IMR-90 (cell line): Measurements from ENCODE around the gene FN1. TPM values are rescaled to one million over a fixed set of nuclear protein-coding genes. Genes with fewer than 3 reads are reported as not detected.

Experiments
- ATAC-seq: fragments of 200-7000 bp; cut with Tn5 transposase; 2 replicates; pipeline ENCODE4 v1.9.1; 2020; ENCODE audit warnings: low read depth, mild to moderate bottlenecking, moderate library complexity
- BruUV-seq: library from RNA; stranded (reverse); fragments of 400-500 nt; replicated peaks from 2 replicates; lab custom pipeline; 2021; lab: Mats Ljungman, UMichigan
- CTCF ChIA-PET: fragments of 300-600 bp; formaldehyde crosslinking; extraction: SDS; loops from one replicate; lab custom pipeline; 2021; ENCODE audit warnings: antibody characterized with exemption; lab: Yijun Ruan, JAX
- POLR2A ChIA-PET: fragments of 300-600 bp; sonication (Branson Sonifier 250); formaldehyde crosslinking; loops from one replicate; lab custom pipeline; 2022; ENCODE audit warnings: antibody characterized with exemption; ENCODE audit not compliant: unreplicated experiment; lab: Charles Lee
- DNase-seq: peaks from one replicate; pipeline ENCODE4 v3.0.0; 2013
- H2AFZ ChIP-seq: replicated peaks from 2 replicates; pipeline ENCODE3; 2013; ENCODE audit warnings: low read length, mild to moderate bottlenecking; ENCODE audit not compliant: poor library complexity
- H2AK5ac ChIP-seq: 2 replicates; pipeline ENCODE4 v1.6.1; 2013; ENCODE audit warnings: low read depth, low read length, inconsistent platforms
- H2AK9ac ChIP-seq: replicated peaks from 2 replicates; pipeline ENCODE3; 2013; ENCODE audit warnings: mild to moderate bottlenecking, low read depth, low read length, moderate library complexity; ENCODE audit not compliant: poor library complexity
- H2BK120ac ChIP-seq: 2 replicates; pipeline ENCODE4 v1.6.1; 2013; ENCODE audit warnings: low read depth, low read length, inconsistent platforms
- H2BK15ac ChIP-seq: 3 replicates; pipeline ENCODE4 v1.6.1; 2013; ENCODE audit warnings: low read depth, low read length, inconsistent platforms
- H2BK20ac ChIP-seq: 2 replicates; pipeline ENCODE4 v1.6.1; 2013; ENCODE audit warnings: low read depth, mild to moderate bottlenecking, inconsistent platforms, low read length, moderate library complexity
- H2BK5ac ChIP-seq: 2 replicates; pipeline ENCODE4 v1.6.1; 2013; ENCODE audit warnings: mild to moderate bottlenecking, low read depth, low read length, inconsistent platforms; ENCODE audit not compliant: poor library complexity, severe bottlenecking
- H3K14ac ChIP-seq: replicated peaks from 2 replicates; pipeline ENCODE4 v1.6.1; 2013; ENCODE audit warnings: low read depth, low read length, inconsistent platforms
- H3K18ac ChIP-seq: 2 replicates; pipeline ENCODE4 v1.6.1; 2013; ENCODE audit warnings: low read depth, low read length, control low read depth
- H3K23ac ChIP-seq: 2 replicates; pipeline ENCODE4 v1.6.1; 2013; ENCODE audit warnings: low read depth, low read length, inconsistent platforms
- H3K27ac ChIP-seq: 2 replicates; pipeline ENCODE4 v1.5.1; 2013; ENCODE audit warnings: mild to moderate bottlenecking, control low read depth, low read length; ENCODE audit not compliant: insufficient read depth
- H3K27me3 ChIP-seq: 2 replicates; pipeline ENCODE4 v1.6.1; 2013; ENCODE audit warnings: low read length; ENCODE audit not compliant: control insufficient read depth, insufficient read depth
- H3K36me3 ChIP-seq: 2 replicates; pipeline ENCODE4 v1.6.1; 2013; ENCODE audit warnings: low read length, mixed read lengths; ENCODE audit not compliant: control insufficient read depth, insufficient read depth
- H3K4ac ChIP-seq: 2 replicates; pipeline ENCODE4 v1.6.1; 2013; ENCODE audit warnings: low read depth, low read length, inconsistent platforms
- H3K4me1 ChIP-seq: 2 replicates; pipeline ENCODE4 v1.6.1; 2013; ENCODE audit warnings: low read length, mixed read lengths; ENCODE audit not compliant: control insufficient read depth, insufficient read depth
- H3K4me2 ChIP-seq: 2 replicates; pipeline ENCODE4 v1.6.1; 2013; ENCODE audit warnings: low read depth, mild to moderate bottlenecking, control low read depth, low read length, moderate library complexity
- H3K4me3 ChIP-seq: 2 replicates; pipeline ENCODE4 v1.5.1; 2013; ENCODE audit warnings: low read depth, mild to moderate bottlenecking, control low read depth, low read length, moderate library complexity; ENCODE audit not compliant: insufficient read depth
- H3K56ac ChIP-seq: 2 replicates; pipeline ENCODE4 v1.6.1; 2013; ENCODE audit warnings: low read length, inconsistent platforms; ENCODE audit not compliant: insufficient read depth; ENCODE audit errors: extremely low read depth
- H3K79me1 ChIP-seq, 2 experiments: 2 replicates each; pipeline ENCODE4 v1.6.1; 2013; ENCODE audit warnings: low read length in 2 of 2, inconsistent platforms in 1 of 2, low read depth in 1 of 2
- H3K9ac ChIP-seq: 2 replicates; pipeline ENCODE4 v1.6.1; 2013; ENCODE audit warnings: low read depth, low read length, control low read depth
- H3K9me1 ChIP-seq: 2 replicates; pipeline ENCODE4 v1.6.1; 2013; ENCODE audit warnings: low read length, inconsistent platforms; ENCODE audit not compliant: insufficient read depth
- H3K9me3 ChIP-seq: 2 replicates; pipeline ENCODE4 v1.6.1; 2013; ENCODE audit warnings: low read length; ENCODE audit not compliant: control insufficient read depth, insufficient read depth
- H4K20me1 ChIP-seq: 2 replicates; pipeline ENCODE4 v1.6.1; 2013; ENCODE audit warnings: low read length, inconsistent platforms; ENCODE audit not compliant: insufficient read depth
- H4K5ac ChIP-seq: 2 replicates; pipeline ENCODE4 v1.6.1; 2013; ENCODE audit warnings: mild to moderate bottlenecking, low read depth, low read length, control low read depth
- H4K8ac ChIP-seq, 2 experiments: 2 replicates each; pipeline ENCODE4 v1.6.1; 2013; ENCODE audit warnings: low read depth in 2 of 2, low read length in 2 of 2, control low read depth in 1 of 2, inconsistent platforms in 1 of 2
- H4K91ac ChIP-seq: 2 replicates; pipeline ENCODE4 v1.6.1; 2013; ENCODE audit warnings: low read depth, low read length, inconsistent platforms; ENCODE audit not compliant: insufficient read depth
- BHLHE40 ChIP-seq: fragments of 150-350 bp; IDR thresholded peaks from 2 replicates; pipeline ENCODE4 v1.6.1; 2016; ENCODE audit warnings: mild to moderate bottlenecking, low read depth, low read length
- CEBPB ChIP-seq: IDR thresholded peaks from 2 replicates; pipeline ENCODE4 v1.6.1; 2012; ENCODE audit warnings: low read depth, low read length, improper control_type of control experiment
- CHD1 ChIP-seq: IDR thresholded peaks from 2 replicates; pipeline ENCODE4 v1.6.1; 2012; ENCODE audit warnings: low read depth, low read length, improper control_type of control experiment
- FOS ChIP-seq: fragments of 150-350 bp; IDR thresholded peaks from 2 replicates; pipeline ENCODE4 v1.6.1; 2016; ENCODE audit warnings: low read depth, low read length
- MAFK ChIP-seq: IDR thresholded peaks from 2 replicates; pipeline ENCODE4 v1.6.1; 2012; ENCODE audit warnings: low read depth, low read length, improper control_type of control experiment
- MAZ ChIP-seq: IDR thresholded peaks from 2 replicates; pipeline ENCODE4 v1.6.1; 2012; ENCODE audit warnings: low read depth, mild to moderate bottlenecking, low read length, improper control_type of control experiment, moderate library complexity, borderline replicate concordance
- MXI1 ChIP-seq: IDR thresholded peaks from 2 replicates; pipeline ENCODE4 v1.6.1; 2012; ENCODE audit warnings: low read depth, mild to moderate bottlenecking, low read length, moderate library complexity, borderline replicate concordance
- NFE2L2 ChIP-seq: fragments of 150-350 bp; IDR thresholded peaks from 2 replicates; pipeline ENCODE4 v1.6.1; 2016; ENCODE audit warnings: low read depth, mild to moderate bottlenecking, low read length
- POLR2A ChIP-seq: IDR thresholded peaks from 2 replicates; pipeline ENCODE4 v1.6.1; 2012; ENCODE audit warnings: mild to moderate bottlenecking, low read depth, low read length
- RAD21 ChIP-seq: IDR thresholded peaks from 2 replicates; pipeline ENCODE4 v1.6.1; 2012; ENCODE audit warnings: low read length, improper control_type of control experiment
- RCOR1 ChIP-seq: IDR thresholded peaks from 2 replicates; pipeline ENCODE4 v1.6.1; 2012; ENCODE audit warnings: mild to moderate bottlenecking, low read length, improper control_type of control experiment; ENCODE audit not compliant: insufficient replicate concordance
- RFX5 ChIP-seq: IDR thresholded peaks from 2 replicates; pipeline ENCODE4 v1.8.0; 2012; ENCODE audit warnings: low read depth, mild to moderate bottlenecking, low read length, moderate library complexity
- SMC3 ChIP-seq: fragments of 150-350 bp; IDR thresholded peaks from 2 replicates; pipeline ENCODE4 v1.6.1; 2016; ENCODE audit warnings: low read depth, mild to moderate bottlenecking, antibody characterized with exemption, low read length, moderate library complexity
- USF2 ChIP-seq: fragments of 150-350 bp; IDR thresholded peaks from 2 replicates; pipeline ENCODE4 v1.6.1; 2017; ENCODE audit warnings: mild to moderate bottlenecking, antibody characterized with exemption, low read length, low read depth
- WGBS, 2 experiments: methylation state at CpG; one replicate each; pipeline versions ENCODE4 v1.1.5 to v1.1.7; 2013; ENCODE audit warnings: missing lambda C conversion rate in 2 of 2; ENCODE audit not compliant: insufficient read length in 1 of 2; ENCODE audit errors: extremely low coverage in 2 of 2; 5-methylcytosine and 5-hydroxymethylcytosine counted together
- dilution Hi-C: fragments of 300-500 bp; cut with HindIII; formaldehyde crosslinking; loops from one replicate; pipeline ENCODE4 v1.14.3; 2018; ENCODE audit warnings: low sequenced_read_pairs; ENCODE audit not compliant: unreplicated experiment
- in situ Hi-C: fragments of 300-500 bp; cut with MboI; formaldehyde crosslinking; loops from 3 replicates; pipeline ENCODE4 v1.14.3; 2019; ENCODE audit warnings: low sequenced_read_pairs, inconsistent platforms, mixed read lengths
- intact Hi-C: fragments of 100-400 bp; cut with micrococcal nuclease; formaldehyde crosslinking; loops from 2 replicates; pipeline ENCODE4 v1.10.0; 2022
- polyA plus RNA-seq, 3 experiments: library from polyadenylated mRNA; depleted of rRNA; stranded (reverse); fragments of >200 nt; gene quantifications; 2 replicates each; pipeline ENCODE4 v1.2.3, GENCODE V29; 2012; ENCODE audit warnings: low replicate concordance in 1 of 3
- total RNA-seq: library from RNA; depleted of rRNA; stranded (reverse); fragments of >200 nt; gene quantifications from 2 replicates; pipeline ENCODE4 v1.2.3, GENCODE V29; 2012
- TF ChIP-seq, protein P1 (sequence below): fragments of 150-350 bp; IDR thresholded peaks from 2 replicates; pipeline ENCODE4 v1.6.1; 2016; ENCODE audit warnings: low read depth, mild to moderate bottlenecking, low read length, moderate library complexity, borderline replicate concordance
- TF ChIP-seq, protein P2 (sequence below): conservative IDR thresholded peaks from 2 replicates; pipeline ENCODE4 v1.5.1; 2012; ENCODE audit warnings: mild to moderate bottlenecking, low read depth, low read length, improper control_type of control experiment

Gene FN1
- total and polyA plus RNA-seq, 2 of the 4 experiments (the other 2 are of a cell fraction): 8,243 to 13,004 TPM

DNA sequence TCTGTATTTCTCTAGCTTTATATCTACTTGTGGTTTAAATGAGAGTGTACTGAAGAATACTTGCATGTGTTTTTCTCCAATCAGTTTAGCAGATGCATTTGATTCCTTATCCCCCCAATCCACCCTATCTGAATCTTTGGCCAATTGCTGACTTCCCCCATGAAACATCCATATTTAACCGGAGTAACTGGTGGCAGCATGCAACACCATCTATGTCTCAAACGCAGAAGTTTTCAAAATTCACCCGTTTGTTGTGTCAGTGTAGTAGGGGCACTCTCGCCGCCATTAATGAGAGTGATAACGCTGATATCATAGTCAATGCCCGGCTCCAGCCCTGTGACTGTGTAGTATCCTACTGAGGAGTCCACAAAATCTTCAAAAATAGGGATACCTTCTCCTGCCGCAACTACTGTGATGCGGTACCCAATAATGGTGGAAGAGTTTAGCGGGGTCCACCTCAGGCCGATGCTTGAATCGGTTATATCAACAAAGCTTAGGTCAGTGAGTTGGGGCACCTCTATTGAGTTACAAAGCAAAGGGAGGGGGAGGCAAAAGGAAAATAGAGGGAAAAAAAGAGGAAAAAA lies 43.1 kb downstream of the FN1 start:
- no peak overlapping the region for H4K5ac ChIP-seq
- no peak overlapping the region for H4K8ac ChIP-seq
- dilution Hi-C loops (no loop called here), in situ Hi-C loops (no loop called here), intact Hi-C loops (no loop called here)
- H3K23ac ChIP-seq: no peak overlapping the region
- H4K91ac ChIP-seq: no peak overlapping the region
- ChIA-PET POLR2A (no interaction called here), CTCF (no interaction called here)
- no peak overlapping the region for H3K4me2 ChIP-seq
- no peak overlapping the region for H3K14ac ChIP-seq
- H2AK5ac ChIP-seq: no peak overlapping the region
- no peak overlapping the region for H3K4me3 ChIP-seq
- H2BK20ac ChIP-seq: no peak overlapping the region
- no peak overlapping the region for H3K9ac ChIP-seq
- 93% methylated on average over 7 of the region's 12 CpGs; no CpG with 5 or more reads in 1 of the 2 experiments for WGBS, 2 experiments
- no peak overlapping the region for H2AK9ac ChIP-seq
- no peak overlapping the region for H2AFZ ChIP-seq
- H3K4ac ChIP-seq: no peak overlapping the region
- no peaks in the 10 kb centered on the region for H3K9me3 ChIP-seq
- H2BK120ac ChIP-seq: no peak overlapping the region
- H3K18ac ChIP-seq: no peak overlapping the region
- H2BK15ac ChIP-seq: no peak overlapping the region
- peaks cover 4% of the 10 kb centered on the region; the same call in 1 of the 2 replicates for H3K9me1 ChIP-seq
- no peak for ATAC-seq
- TF ChIP-seq RAD21: no peak
- no peak for TF ChIP-seq RCOR1
- no peak for TF ChIP-seq MAZ
- no peak for TF ChIP-seq SMC3
- TF ChIP-seq RFX5: no peak
- TF ChIP-seq NFE2L2: no peak
- TF ChIP-seq CHD1: no peak
- TF ChIP-seq USF2: no peak
- TF ChIP-seq POLR2A: no peak
- TF ChIP-seq MAFK: no peak
- no peak for TF ChIP-seq BHLHE40
- no peak for TF ChIP-seq MXI1
- TF ChIP-seq, protein P1, sequence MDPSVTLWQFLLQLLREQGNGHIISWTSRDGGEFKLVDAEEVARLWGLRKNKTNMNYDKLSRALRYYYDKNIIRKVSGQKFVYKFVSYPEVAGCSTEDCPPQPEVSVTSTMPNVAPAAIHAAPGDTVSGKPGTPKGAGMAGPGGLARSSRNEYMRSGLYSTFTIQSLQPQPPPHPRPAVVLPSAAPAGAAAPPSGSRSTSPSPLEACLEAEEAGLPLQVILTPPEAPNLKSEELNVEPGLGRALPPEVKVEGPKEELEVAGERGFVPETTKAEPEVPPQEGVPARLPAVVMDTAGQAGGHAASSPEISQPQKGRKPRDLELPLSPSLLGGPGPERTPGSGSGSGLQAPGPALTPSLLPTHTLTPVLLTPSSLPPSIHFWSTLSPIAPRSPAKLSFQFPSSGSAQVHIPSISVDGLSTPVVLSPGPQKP: no peak
- no peak for TF ChIP-seq CEBPB
- TF ChIP-seq, protein P2, sequence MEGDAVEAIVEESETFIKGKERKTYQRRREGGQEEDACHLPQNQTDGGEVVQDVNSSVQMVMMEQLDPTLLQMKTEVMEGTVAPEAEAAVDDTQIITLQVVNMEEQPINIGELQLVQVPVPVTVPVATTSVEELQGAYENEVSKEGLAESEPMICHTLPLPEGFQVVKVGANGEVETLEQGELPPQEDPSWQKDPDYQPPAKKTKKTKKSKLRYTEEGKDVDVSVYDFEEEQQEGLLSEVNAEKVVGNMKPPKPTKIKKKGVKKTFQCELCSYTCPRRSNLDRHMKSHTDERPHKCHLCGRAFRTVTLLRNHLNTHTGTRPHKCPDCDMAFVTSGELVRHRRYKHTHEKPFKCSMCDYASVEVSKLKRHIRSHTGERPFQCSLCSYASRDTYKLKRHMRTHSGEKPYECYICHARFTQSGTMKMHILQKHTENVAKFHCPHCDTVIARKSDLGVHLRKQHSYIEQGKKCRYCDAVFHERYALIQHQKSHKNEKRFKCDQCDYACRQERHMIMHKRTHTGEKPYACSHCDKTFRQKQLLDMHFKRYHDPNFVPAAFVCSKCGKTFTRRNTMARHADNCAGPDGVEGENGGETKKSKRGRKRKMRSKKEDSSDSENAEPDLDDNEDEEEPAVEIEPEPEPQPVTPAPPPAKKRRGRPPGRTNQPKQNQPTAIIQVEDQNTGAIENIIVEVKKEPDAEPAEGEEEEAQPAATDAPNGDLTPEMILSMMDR: no peak
- no peak for TF ChIP-seq FOS
- H3K4me1 ChIP-seq: peaks cover 8% of the 10 kb centered on the region
- H3K36me3 ChIP-seq: peaks cover 72% of the 10 kb centered on the region
- no peak overlapping the region for H3K56ac ChIP-seq
- H2BK5ac ChIP-seq: no peak overlapping the region
- no peaks in the 10 kb centered on the region for H3K27me3 ChIP-seq
- H3K79me1 ChIP-seq: peaks cover 43 to 60% of the 10 kb centered on the region in 2 experiments
- no peak for DNase-seq
- no TSS peak for BruUV-seq
- peaks cover 14% of the 10 kb centered on the region for H4K20me1 ChIP-seq
- H3K27ac ChIP-seq: 0 out of 2 replicates have a peak overlapping the region, but pooled peaks have one; percentile 31
